ENCODE measurements around the gene CENPO. TPM values are rescaled to one million over a fixed set of nuclear protein-coding genes. Genes with fewer than 3 reads are reported as not detected.

The CENPO gene
- total and polyA plus RNA-seq, 2 donors (not counting 3 experiments of a cell fraction or from before 2014, with no cell fraction given), result 26.8 to 45.3 TPM

DNA sequence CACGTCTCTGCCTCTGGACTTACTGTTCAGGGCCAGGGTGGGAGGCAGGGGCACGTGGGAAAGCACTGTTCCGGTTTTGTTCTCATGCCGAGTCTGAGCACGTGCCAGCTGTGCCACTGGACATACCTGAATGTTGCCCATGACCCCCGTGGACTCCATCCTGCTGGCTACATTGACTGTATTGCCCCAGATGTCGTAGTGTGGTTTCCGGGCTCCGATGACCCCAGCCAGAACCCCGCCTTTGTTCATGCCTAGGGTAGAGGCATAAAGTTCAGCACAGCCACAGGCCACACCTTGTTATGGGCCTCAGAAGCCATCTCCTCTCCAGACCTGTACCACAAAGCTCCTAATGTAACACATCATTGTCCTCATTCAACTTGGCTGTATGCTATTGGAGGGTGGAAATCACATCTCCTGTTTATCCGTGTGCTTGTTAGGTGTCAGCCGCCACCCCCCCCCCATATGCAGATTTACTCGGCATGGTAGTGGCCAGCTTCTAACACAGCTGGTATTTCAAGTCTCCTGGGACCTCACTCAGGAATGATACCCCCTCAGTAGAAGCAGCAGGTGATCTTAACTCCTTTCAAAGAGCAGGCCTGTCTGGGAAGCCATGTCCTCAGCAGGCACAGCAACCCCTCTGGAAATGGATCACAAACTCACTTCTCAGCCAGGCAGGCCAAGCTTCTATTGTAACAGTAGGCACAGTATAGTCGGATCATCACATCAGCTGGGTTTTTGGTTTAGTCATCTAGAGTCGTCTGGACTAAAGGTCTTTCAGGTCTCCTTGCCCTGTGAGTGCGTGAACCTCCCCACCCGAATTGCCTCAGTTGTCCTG is 27.6 kb downstream of the CENPO start:
- dilution Hi-C loops (cut with MboI; ENCODE audit: extremely low pct_ligation_motif_present, low sequenced_read_pairs), result no loop called here
- POLR2A ChIA-PET, result no interaction called here

More for the DNA sequence above, 27.6 kb downstream of the CENPO start:
- no peak overlapping the region for H3K4me3 ChIP-seq (replicated peaks in 1 of 3; ENCODE audit: insufficient read depth in 1 of 3, low read depth in 1 of 3, low read length in 3 of 3)
- BruUV-seq (replicated peaks), result no TSS peak
- H2AFZ ChIP-seq (ENCODE audit: low read depth, low read length), result no peak overlapping the region
- H3K36me3 ChIP-seq (ENCODE audit: control insufficient read depth in 2 of 2, extremely low read depth in 1 of 2, insufficient read depth in 2 of 2, low read length in 2 of 2), result peaks cover 16 to 21% of the 10 kb centered on the region in 2 experiments
- no peak overlapping the region for H3K9ac ChIP-seq (replicated peaks; ENCODE audit: extremely low read depth, insufficient read depth, low read length)
- no peaks in the 10 kb centered on the region for H3K9me3 ChIP-seq (replicated peaks; ENCODE audit: control insufficient read depth, insufficient read depth, low read length)
- CTCF ChIA-PET, result interaction anchor here (1.2 to 1.4 kb wide), 3 partner anchors 11 to 410 kb away, joined by 3 to 5 read pairs (median 4); no protein-coding TSS in a partner anchor
- no peak overlapping the region for H3K27ac ChIP-seq (ENCODE audit: insufficient read depth, low read depth, low read length)
- TF ChIP-seq MYC (IDR thresholded peaks at IDR 0.05; ENCODE audit: low read depth, low read length), result no peak
- TF ChIP-seq FOS (IDR thresholded peaks at IDR 0.05; ENCODE audit: borderline replicate concordance, insufficient read depth, low read length), result no peak
- no peak for TF ChIP-seq GATA2 (IDR thresholded peaks at IDR 0.05; ENCODE audit: insufficient read depth, insufficient read length, low read depth, low read length)
- no peak for TF ChIP-seq EZH2 (IDR thresholded peaks at IDR 0.05; ENCODE audit: borderline replicate concordance, low read depth, low read length, severe bottlenecking)
- TF ChIP-seq, protein P1, sequence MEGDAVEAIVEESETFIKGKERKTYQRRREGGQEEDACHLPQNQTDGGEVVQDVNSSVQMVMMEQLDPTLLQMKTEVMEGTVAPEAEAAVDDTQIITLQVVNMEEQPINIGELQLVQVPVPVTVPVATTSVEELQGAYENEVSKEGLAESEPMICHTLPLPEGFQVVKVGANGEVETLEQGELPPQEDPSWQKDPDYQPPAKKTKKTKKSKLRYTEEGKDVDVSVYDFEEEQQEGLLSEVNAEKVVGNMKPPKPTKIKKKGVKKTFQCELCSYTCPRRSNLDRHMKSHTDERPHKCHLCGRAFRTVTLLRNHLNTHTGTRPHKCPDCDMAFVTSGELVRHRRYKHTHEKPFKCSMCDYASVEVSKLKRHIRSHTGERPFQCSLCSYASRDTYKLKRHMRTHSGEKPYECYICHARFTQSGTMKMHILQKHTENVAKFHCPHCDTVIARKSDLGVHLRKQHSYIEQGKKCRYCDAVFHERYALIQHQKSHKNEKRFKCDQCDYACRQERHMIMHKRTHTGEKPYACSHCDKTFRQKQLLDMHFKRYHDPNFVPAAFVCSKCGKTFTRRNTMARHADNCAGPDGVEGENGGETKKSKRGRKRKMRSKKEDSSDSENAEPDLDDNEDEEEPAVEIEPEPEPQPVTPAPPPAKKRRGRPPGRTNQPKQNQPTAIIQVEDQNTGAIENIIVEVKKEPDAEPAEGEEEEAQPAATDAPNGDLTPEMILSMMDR (IDR thresholded peaks at IDR 0.05; ENCODE audit: extremely low read depth in 1 of 2, insufficient read depth in 1 of 2, low read depth in 1 of 2, low read length in 2 of 2), result no peak
- no peak for TF ChIP-seq POLR2AphosphoS5 (IDR thresholded peaks at IDR 0.05; ENCODE audit: insufficient read depth, low read depth, low read length)
- TF ChIP-seq, protein P2, sequence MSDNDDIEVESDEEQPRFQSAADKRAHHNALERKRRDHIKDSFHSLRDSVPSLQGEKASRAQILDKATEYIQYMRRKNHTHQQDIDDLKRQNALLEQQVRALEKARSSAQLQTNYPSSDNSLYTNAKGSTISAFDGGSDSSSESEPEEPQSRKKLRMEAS (IDR thresholded peaks at IDR 0.05; ENCODE audit: insufficient read depth, insufficient read length), result no peak
- no peak for TF ChIP-seq JUN (IDR thresholded peaks at IDR 0.05; ENCODE audit: borderline replicate concordance, insufficient read depth, insufficient read length, low read depth)
- TF ChIP-seq POLR2A (IDR thresholded peaks at IDR 0.05; ENCODE audit: low read depth, low read length), result no peak
- no peaks in the 10 kb centered on the region for H3K79me2 ChIP-seq (ENCODE audit: control insufficient read depth, insufficient read depth, low read length)
- intact Hi-C loops (cut with micrococcal nuclease), result no loop called here
- no peak for FAIRE-seq
- no peak for DNase-seq (ENCODE audit: low read depth, low spot score)
- no peaks in the 10 kb centered on the region for H3K9me1 ChIP-seq (replicated peaks; ENCODE audit: control insufficient read depth, extremely low read depth, insufficient read depth, low read length)
- no peaks in the 10 kb centered on the region for H4K20me1 ChIP-seq (replicated peaks; ENCODE audit: control insufficient read depth, extremely low read depth, insufficient read depth, low read length)
- H3K4me2 ChIP-seq (ENCODE audit: insufficient read depth, low read length), result no peak overlapping the region
- peaks cover 22% of the 10 kb centered on the region for H3K4me1 ChIP-seq (ENCODE audit: control insufficient read depth, extremely low read depth, insufficient read depth, low read length)
- no peaks in the 10 kb centered on the region for H3K27me3 ChIP-seq (ENCODE audit: control insufficient read depth in 2 of 2, insufficient read depth in 2 of 2, low read length in 2 of 2)

Measured in endothelial cell of umbilical vein (primary cell).